GM19467 (cell line): Measurements from ENCODE around the gene TIAL1.
"Not testable (repeated sequence)": the region's sequence is repeated elsewhere in the genome, so short reads cannot be mapped to it uniquely, and the experiment has no call there.

Experiments used
- ATAC-seq: cut with Tn5 transposase; IDR thresholded peaks from one replicate; pipeline ENCODE4 v1.9.1; 2021; ENCODE audit warnings: mild to moderate bottlenecking, moderate library complexity; ENCODE audit not compliant: unreplicated experiment

TIAL1 gene

DNA sequence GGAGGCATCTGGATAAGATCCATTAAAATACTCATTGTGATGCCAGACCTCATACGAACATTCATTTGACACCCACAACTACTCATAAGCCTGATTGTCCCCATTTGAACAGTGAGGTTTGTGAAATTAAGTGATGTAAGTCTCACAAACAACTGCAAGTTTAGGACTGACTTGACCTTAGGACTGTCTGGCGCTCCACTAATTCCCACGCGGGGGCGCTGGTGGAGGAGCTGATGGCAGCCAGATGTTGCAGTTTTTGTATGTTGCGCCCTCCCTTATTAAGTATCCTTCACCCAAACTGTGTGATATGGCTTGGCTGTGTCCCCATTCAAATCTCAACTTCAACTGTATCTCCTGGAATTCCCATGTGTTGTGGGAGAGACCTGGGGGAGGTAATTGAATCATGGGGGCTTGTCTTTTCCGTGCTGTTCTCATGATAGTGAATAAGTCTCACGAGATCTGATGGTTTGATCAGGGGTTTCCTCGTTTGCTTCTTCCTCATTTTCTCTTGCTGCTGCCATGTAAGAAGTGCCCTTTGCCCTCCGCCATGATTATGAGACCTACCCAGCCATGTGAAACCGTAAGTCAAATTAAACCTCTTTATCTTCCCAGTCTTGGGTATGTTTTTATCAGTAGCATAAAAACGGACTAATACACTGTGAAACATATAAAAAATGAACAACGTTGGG is 20.3 kb upstream of the TIAL1 start:
- no peak for ATAC-seq

- ATAC-seq: no peak
Measured at GRCh38 chr10:119614686-119615085, 17.9 kb upstream of the TIAL1 start.

GRCh38 chr10:119613741-119614140 is 17.0 kb upstream of the TIAL1 start:
- no peak for ATAC-seq

- no peak for ATAC-seq
Measured at GRCh38 chr10:119611433-119611832, 14.7 kb upstream of the TIAL1 start.

GRCh38 chr10:119609516-119609915 is 12.8 kb upstream of the TIAL1 start:
- ATAC-seq: no peak

- no peak for ATAC-seq
Measured at GRCh38 chr10:119608316-119609155, 11.8 kb upstream of the TIAL1 start.

DNA sequence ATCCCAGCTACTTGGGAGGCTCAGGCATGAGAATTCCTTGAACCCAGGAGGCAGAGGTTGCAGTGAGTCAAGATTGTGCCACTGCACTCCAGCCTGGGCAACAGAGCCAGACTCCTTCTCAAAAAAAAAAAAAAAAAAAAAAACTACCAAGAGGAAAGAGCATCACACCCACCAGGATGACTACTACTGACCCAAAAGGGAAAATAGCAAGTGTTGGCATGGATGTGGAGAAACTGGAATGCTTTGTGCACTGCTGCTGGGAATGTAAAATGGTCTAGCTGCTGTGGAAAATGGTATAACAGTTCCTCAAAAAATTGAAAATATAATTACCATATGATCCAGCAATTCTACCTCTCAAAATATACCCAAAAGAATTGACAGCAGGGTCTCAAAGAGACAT is 7.7 kb upstream of the TIAL1 start:
- no peak for ATAC-seq

DNA sequence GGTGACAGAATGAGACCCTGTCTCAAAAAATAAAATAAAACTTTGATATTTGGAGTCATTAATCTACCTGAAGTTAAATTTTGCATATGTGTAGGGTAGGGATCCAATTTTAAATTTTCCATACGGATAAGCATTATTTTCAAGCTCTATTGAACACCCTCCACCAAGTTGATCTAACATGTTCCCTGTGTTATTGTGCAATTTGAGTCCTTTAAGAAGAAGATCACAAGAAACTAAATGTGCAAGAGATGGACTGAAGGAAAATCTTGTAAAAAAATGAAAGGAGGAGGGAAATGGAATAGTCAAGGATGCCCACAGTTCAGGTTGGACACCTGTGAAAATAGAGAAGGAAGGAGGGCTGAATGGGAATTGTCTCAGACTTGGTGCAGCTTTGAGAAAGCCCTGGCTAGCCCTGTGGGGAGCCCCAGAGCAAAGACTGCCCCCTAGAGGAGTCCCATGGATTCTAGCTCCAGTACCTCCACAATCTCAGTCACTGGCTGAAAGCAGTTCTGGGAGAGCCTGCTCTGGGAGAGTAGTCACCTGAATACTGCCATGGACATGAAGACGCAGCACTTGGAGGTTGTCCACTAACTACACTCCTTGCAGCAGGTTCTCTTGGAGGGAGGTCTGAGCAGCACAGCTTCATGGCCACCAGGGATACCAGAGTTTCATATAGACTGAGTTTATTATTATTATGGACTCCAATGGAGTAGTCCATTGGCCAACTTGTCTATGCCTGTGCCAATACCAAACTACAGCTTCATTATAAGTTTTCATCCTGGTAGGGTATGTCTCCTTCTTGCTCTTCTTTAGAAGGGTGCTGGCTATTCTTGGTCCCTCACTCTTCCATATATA is 5.7 kb upstream of the TIAL1 start:
- ATAC-seq: no peak

- no peak for ATAC-seq
Measured at GRCh38 chr10:119598397-119598796, 1.6 kb upstream of the TIAL1 start.

- ATAC-seq: no peak
Measured at GRCh38 chr10:119597405-119598186, 832 bp upstream of the TIAL1 start.

- no peak for ATAC-seq
Measured at GRCh38 chr10:119595676-119596515, 868 bp downstream of the TIAL1 start.

DNA sequence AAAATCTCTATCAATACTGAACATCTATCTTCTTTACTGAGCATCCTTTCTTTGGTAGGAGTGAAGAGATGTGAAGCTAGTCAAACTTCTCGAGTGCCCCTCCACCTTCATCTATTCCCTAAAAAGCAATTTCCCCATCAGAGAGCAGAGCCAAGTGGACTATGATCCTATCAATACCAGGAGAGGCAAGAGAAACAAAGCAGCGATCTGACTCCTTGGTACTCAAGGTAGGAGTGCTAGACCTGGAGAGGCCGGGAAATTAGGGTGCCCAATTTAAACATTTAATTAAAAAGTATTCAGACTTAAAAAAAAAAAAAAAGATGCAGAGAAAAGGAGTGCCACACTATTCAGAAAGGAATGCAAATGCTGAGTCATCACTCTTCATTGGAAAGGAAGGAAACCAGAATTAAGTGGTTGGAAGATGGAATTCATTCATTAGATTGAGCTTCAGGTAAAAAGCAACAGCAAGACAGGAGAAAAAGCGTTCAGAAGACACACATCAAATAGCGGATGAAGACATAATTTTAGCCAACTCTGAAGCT is 1.6 kb downstream of the TIAL1 start:
- no peak for ATAC-seq

GRCh38 chr10:119588071-119588470 is 8.7 kb downstream of the TIAL1 start:
- no peak for ATAC-seq

DNA sequence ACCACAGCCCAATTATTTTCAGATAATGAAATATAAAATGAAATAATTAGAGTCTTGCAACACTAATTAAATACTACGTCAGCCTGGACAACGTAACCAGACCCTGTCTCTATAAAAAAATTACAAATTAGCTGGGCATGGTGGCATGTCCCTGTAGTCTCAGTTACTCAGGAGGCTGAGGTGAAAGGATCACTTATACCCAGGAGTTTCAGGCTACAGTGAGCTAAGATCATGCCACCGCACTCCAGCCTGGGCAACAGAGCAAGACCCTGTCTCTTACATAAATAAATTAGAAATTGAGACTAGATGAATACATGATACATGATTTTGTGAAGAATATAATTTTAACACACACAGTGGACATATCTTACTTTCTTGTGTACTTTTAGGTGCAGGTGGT is 18.4 kb downstream of the TIAL1 start:
- ATAC-seq: no peak

DNA sequence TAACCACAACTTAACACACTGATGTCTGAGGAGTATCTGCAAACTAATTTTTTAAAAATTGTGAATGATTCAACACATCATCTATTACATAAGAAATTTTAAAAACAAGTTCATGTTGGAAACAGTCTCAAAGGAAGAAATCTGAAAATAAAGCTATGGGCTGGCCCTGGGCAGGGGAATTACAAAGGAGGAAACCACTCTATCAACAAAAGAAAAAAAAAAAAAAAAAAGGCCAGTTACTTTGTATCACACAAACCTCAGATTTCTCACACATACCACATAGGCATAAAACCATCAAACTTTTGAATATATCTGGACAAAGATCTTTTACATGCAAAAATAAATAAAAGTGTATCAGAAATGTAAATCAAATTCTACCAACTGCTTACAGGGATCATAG is 20.8 kb downstream of the TIAL1 start:
- ATAC-seq: no peak

DNA sequence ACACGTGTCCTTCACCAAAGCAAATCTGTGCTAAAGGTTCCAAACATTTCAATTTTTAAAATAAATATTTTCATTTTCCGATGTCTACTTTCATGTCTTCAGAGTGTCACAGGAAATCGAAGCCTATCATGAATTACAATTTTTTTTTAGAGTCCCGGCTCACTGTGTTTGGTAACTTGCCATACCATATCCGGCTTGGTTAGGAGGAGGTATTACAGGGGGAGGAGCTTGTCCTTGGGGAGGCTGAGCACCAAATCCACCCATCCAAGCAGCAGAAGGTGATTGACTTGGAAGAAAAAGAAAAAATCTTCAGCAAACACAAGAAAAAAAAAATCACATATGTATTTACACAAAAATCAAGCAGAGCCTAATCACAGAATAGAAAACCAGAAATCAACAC is 21.3 kb downstream of the TIAL1 start:
- no peak for ATAC-seq

DNA sequence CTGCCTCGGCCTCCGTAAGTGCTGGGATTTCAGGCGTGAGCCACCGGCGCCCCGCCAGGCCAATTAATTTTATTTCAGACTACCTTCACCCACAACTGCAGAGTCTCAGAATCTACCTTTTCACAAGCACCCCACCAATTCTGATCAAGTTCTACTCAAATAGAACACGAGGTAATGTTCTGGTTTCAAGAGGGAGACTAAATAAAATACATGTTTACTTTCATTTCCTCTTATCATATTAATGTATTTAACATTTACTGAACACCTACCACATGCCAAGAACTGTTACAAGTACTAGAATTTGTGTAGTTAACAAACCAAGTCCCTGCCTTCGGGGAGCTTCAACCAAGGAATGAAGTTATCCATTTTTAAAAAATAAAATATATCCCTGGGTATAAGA is 28.8 kb downstream of the TIAL1 start:
- ATAC-seq: no peak

- no peak for ATAC-seq
Measured at GRCh38 chr10:119562097-119562496, 34.7 kb downstream of the TIAL1 start.

GRCh38 chr10:119559511-119559910 is 37.3 kb downstream of the TIAL1 start:
- not testable (repeated sequence) for ATAC-seq

- not testable (repeated sequence) for ATAC-seq
Measured at GRCh38 chr10:119556081-119556480, 40.7 kb downstream of the TIAL1 start.
